Common myeloid progenitor, CD34-positive (primary cell): Measurements from ENCODE around the gene ETV4.

ENCODE experiments used
- CTCF ChIA-PET: fragments of 350-600 bp; sonication (Branson Sonifier 250); formaldehyde crosslinking; loops from one replicate; lab custom pipeline; 2021; ENCODE audit warnings: antibody characterized with exemption; lab: Charles Lee
- POLR2A ChIA-PET: fragments of 350-600 bp; sonication (Branson Sonifier 250); formaldehyde crosslinking; loops from one replicate; lab custom pipeline; 2021; ENCODE audit warnings: antibody characterized with exemption; lab: Charles Lee
- DNase-seq, 3 donors: peaks; one replicate each; pipeline versions ENCODE4 v3.0.0 to v3.0.0-alpha.2; 2013
- H3K27ac ChIP-seq, 2 experiments: 1 replicate in 1 of 2; 2 replicates in 1 of 2; pipeline ENCODE4 v1.7.0; 2013; ENCODE audit warnings: inconsistent platforms in 2 of 2, low read length in 2 of 2, mild to moderate bottlenecking in 2 of 2, low read depth in 1 of 2, moderate library complexity in 1 of 2; ENCODE audit not compliant: severe bottlenecking in 2 of 2, insufficient read depth in 1 of 2, poor library complexity in 1 of 2
- H3K27me3 ChIP-seq, 5 experiments: replicated peaks in 2 of 5; 1 replicate in 3 of 5; 2 replicates in 2 of 5; pipeline versions ENCODE4 v1.6.1 to v1.7.0; 2013; ENCODE audit warnings: low read length in 4 of 5, mild to moderate bottlenecking in 2 of 5, moderate library complexity in 2 of 5, inconsistent platforms in 1 of 5; ENCODE audit not compliant: insufficient read depth in 5 of 5, control insufficient read depth in 4 of 5
- H3K36me3 ChIP-seq, 4 experiments: 1 replicate in 2 of 4; 2 replicates in 2 of 4; pipeline versions ENCODE4 v1.6.1 to v1.7.0; 2013; ENCODE audit warnings: low read length in 3 of 4, control low read depth in 1 of 4, mild to moderate bottlenecking in 1 of 4; ENCODE audit not compliant: control insufficient read depth in 4 of 4, insufficient read depth in 4 of 4
- H3K4me1 ChIP-seq, 4 experiments: 1 replicate in 3 of 4; 2 replicates in 1 of 4; pipeline versions ENCODE4 v1.6.1 to v1.7.1; 2013; ENCODE audit warnings: low read length in 3 of 4, mild to moderate bottlenecking in 3 of 4, control low read depth in 1 of 4, inconsistent platforms in 1 of 4, moderate library complexity in 1 of 4; ENCODE audit not compliant: control insufficient read depth in 4 of 4, insufficient read depth in 4 of 4; ENCODE audit errors: control extremely low read depth in 1 of 4
- H3K4me3 ChIP-seq, 7 experiments: 1 replicate in 4 of 7; 2 replicates in 3 of 7; pipeline versions ENCODE4 v1.5.1 to v1.7.0; 2013; ENCODE audit warnings: mild to moderate bottlenecking in 7 of 7, low read length in 6 of 7, moderate library complexity in 6 of 7, inconsistent platforms in 2 of 7, low read depth in 2 of 7, control low read depth in 1 of 7; ENCODE audit not compliant: insufficient read depth in 4 of 7, control insufficient read depth in 1 of 7; ENCODE audit errors: extremely low read depth in 1 of 7
- H3K9me3 ChIP-seq, 5 experiments: 1 replicate in 4 of 5; 2 replicates in 1 of 5; pipeline versions ENCODE4 v1.6.1 to v1.7.1; 2013; ENCODE audit warnings: low read length in 4 of 5, mild to moderate bottlenecking in 2 of 5, inconsistent platforms in 1 of 5, low read depth in 1 of 5, moderate library complexity in 1 of 5; ENCODE audit not compliant: control insufficient read depth in 4 of 5, insufficient read depth in 2 of 5; ENCODE audit errors: control extremely low read depth in 1 of 5
- WGBS: methylation state at CpG from one replicate; pipeline ENCODE4 v1.1.5; 2013; ENCODE audit not compliant: insufficient coverage; 5-methylcytosine and 5-hydroxymethylcytosine counted together

ETV4 gene

GRCh38 chr17:43573579-43574321, 27.6 kb upstream of the ETV4 start:
- H3K36me3 ChIP-seq: no peaks in the 10 kb centered on the region
- ChIA-PET POLR2A (no interaction called here), CTCF (interaction anchor here (0.7 to 8.5 kb wide), 6 partner anchors 110 to 242 kb away, joined by 3 to 89 read pairs (median 4); partner anchors contain the start of gene SOST)
- peaks cover 0 to 9% (median 4%) of the 10 kb centered on the region in 4 experiments for H3K4me1 ChIP-seq
- WGBS: 84% methylated on average over 6 of the region's 7 CpGs
- peaks cover 0 to 10% (median 0%) of the 10 kb centered on the region in 5 experiments for H3K27me3 ChIP-seq
- H3K4me3 ChIP-seq: no peak overlapping the region
- no peak overlapping the region for H3K27ac ChIP-seq
- H3K9me3 ChIP-seq: peaks cover 0 to 2% (median 0%) of the 10 kb centered on the region in 5 experiments
- DNase-seq: no peak

GRCh38 chr17:43572368-43572980, 26.3 kb upstream of the ETV4 start:
- no peak for DNase-seq
- ChIA-PET CTCF (interaction anchor here (0.7 to 1.6 kb wide), 2 partner anchors 121 to 195 kb away, joined by 3 to 4 read pairs; no protein-coding TSS in a partner anchor), POLR2A (no interaction called here)
- Histone ChIP-seq H3K36me3 (no peaks in the 10 kb centered on the region), H3K4me3 (no peak overlapping the region), H3K27me3 (peaks cover 0 to 10% (median 0%) of the 10 kb centered on the region in 5 experiments), H3K9me3 (peaks cover 0 to 2% (median 0%) of the 10 kb centered on the region in 5 experiments), H3K27ac (no peak overlapping the region), H3K4me1 (no peaks in the 10 kb centered on the region)
- 96% methylated on average over 3 of the region's 5 CpGs for WGBS

DNA sequence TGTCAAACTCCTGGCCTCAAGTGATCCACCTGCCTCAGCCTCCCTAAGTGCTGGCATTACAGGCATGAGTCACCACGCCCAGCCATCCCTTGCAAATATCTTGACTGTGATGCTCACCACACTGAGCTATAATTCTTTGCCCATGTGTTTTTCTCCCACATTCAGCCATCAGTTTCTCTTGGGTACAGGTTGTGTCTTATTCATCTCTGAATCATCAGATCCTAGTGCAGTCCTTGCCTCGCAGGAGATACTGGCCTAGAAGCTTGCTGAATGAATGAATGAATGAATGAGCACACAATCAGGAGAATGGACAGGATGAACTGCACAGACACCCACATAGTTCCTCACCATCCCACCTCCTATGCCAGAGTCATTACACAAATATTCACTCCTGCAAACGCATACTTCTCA, 24.4 kb upstream of the ETV4 start:
- H3K27ac ChIP-seq: no peak overlapping the region
- H3K27me3 ChIP-seq: peaks cover 0 to 8% (median 0%) of the 10 kb centered on the region in 5 experiments
- no peaks in the 10 kb centered on the region for H3K4me1 ChIP-seq
- H3K36me3 ChIP-seq: no peaks in the 10 kb centered on the region
- no peak for DNase-seq
- POLR2A ChIA-PET: interaction anchor here (0.6 to 0.8 kb wide), 3 partner anchors 39 to 106 kb away, joined by 3 to 7 read pairs (median 4); no protein-coding TSS in a partner anchor
- H3K4me3 ChIP-seq: no peak overlapping the region
- WGBS: 100% methylated on average over 1 of the region's 3 CpGs
- CTCF ChIA-PET: interaction anchor here (1.4 kb wide), 1 partner anchor 189 kb away, joined by 3 read pairs; no protein-coding TSS in a partner anchor
- H3K9me3 ChIP-seq: peaks cover 0 to 2% (median 0%) of the 10 kb centered on the region in 5 experiments

- CTCF ChIA-PET: interaction anchor here (1.5 to 3.4 kb wide), 2 partner anchors 9 to 116 kb away, joined by 4 to 16 read pairs; no protein-coding TSS in a partner anchor
- H3K9me3 ChIP-seq: peaks cover 0 to 2% (median 0%) of the 10 kb centered on the region in 5 experiments
- no peaks in the 10 kb centered on the region for H3K4me1 ChIP-seq
- no peak overlapping the region for H3K27ac ChIP-seq
- WGBS: 97% methylated on average over 4 of the region's 5 CpGs
- H3K27me3 ChIP-seq: peaks cover 3 to 8% (median 6%) of the 10 kb centered on the region in 5 experiments
- no peaks in the 10 kb centered on the region for H3K36me3 ChIP-seq
- H3K4me3 ChIP-seq: no peak overlapping the region
- no peak for DNase-seq
- POLR2A ChIA-PET: interaction anchor here (0.7 kb wide), 1 partner anchor 64 kb away, joined by 4 read pairs; no protein-coding TSS in a partner anchor
Observed at GRCh38 chr17:43568506-43569082, 22.5 kb upstream of the ETV4 start.

DNA sequence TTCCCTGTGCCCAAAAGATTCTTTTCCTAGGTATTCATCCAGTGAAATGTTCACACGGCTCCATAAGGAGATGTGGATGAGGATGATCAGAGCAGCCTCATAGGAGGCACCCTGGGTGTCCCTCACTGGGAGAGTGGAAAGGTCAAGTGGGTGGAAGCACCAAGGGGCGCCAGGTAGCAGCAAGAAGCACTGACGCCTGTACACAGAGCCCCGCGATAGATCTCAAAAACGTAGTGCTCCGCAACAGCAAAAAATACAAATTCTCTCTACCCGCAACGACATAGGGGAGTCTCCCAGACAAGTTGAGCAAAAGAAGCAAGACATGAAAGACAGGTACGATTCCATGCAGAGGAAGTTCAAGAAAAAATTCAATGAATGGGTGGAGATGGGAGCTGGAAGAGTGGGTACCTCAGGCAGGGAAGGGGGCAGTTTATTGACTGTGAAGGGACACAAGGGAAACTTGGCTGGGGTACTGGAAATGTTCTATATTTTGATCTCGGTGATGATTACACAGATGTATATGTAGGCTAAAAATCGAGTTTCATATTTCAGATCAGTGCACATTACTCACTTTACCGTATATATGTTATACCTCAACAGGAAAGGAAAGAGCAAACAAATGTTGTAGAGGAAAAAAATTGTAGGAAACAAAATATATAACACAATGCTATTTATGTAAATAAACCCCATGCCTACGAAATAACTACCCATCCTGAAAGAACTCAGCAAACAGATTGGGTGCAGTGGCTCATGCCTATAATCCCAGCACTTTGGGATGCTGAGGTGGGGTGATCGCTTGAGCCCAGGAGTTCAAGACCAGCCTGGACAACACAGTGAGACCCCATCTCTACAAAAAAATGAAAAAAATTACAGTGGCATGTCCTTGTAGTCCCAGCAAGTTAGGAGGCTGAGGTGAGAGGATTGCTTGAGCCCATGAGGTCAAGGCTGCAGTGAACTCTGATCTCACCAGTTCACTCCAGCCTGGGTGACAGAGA, 17.8 kb upstream of the ETV4 start:
- peaks cover 0 to 16% (median 10%) of the 10 kb centered on the region in 4 experiments for H3K4me1 ChIP-seq
- POLR2A ChIA-PET: no interaction called here
- CTCF ChIA-PET: interaction anchor here (1.1 to 1.4 kb wide), 3 partner anchors 13 to 110 kb away, joined by 3 to 4 read pairs (median 3); no protein-coding TSS in a partner anchor
- H3K9me3 ChIP-seq: peaks cover 0 to 2% (median 0%) of the 10 kb centered on the region in 5 experiments
- H3K27ac ChIP-seq: no peak overlapping the region
- no peak overlapping the region for H3K4me3 ChIP-seq
- peaks cover 6 to 28% (median 15%) of the 10 kb centered on the region in 5 experiments for H3K27me3 ChIP-seq
- 53% methylated on average over 11 of the region's 15 CpGs for WGBS
- no peak for DNase-seq
- no peaks in the 10 kb centered on the region for H3K36me3 ChIP-seq
